AG09309 (cell line): ENCODE data around the gene GTPBP4.

ENCODE experiments used
- DNase-seq: peaks from one replicate; pipeline ENCODE4 v3.0.0-alpha.2; 2010; ENCODE audit warnings: low read depth
- H3K4me3 ChIP-seq: 2 replicates; pipeline ENCODE4 v1.5.1; 2011; ENCODE audit warnings: mild to moderate bottlenecking, low read depth, low read length, moderate library complexity; ENCODE audit not compliant: control insufficient read depth
- CTCF ChIP-seq: IDR thresholded peaks from 2 replicates; pipeline ENCODE4 v1.5.1; 2011; ENCODE audit warnings: mild to moderate bottlenecking, low read depth, low read length, inconsistent platforms; ENCODE audit not compliant: insufficient read depth, control insufficient read depth; ENCODE audit errors: missing control alignments

The GTPBP4 gene

GRCh38 chr10:987870-988666 is at the start of gene GTPBP4:
GTPBP4 (plus strand) TSS chr10:988434; CDS start chr10:988480, 46 bp downstream.
- DNase-seq, result peak; percentile 87
- peak within 1 kb of the TSS; percentile 96 for H3K4me3 ChIP-seq
- peak; percentile 7 for TF ChIP-seq CTCF

GRCh38 chr10:938941-939678 is 49.1 kb upstream of the GTPBP4 start:
- no peak for DNase-seq
- H3K4me3 ChIP-seq, result no peak overlapping the region
- TF ChIP-seq CTCF, result no peak

- DNase-seq, result no peak
- H3K4me3 ChIP-seq, result no peak overlapping the region
- no peak for TF ChIP-seq CTCF
Measured at GRCh38 chr10:943334-944033, 44.8 kb upstream of the GTPBP4 start.

DNA sequence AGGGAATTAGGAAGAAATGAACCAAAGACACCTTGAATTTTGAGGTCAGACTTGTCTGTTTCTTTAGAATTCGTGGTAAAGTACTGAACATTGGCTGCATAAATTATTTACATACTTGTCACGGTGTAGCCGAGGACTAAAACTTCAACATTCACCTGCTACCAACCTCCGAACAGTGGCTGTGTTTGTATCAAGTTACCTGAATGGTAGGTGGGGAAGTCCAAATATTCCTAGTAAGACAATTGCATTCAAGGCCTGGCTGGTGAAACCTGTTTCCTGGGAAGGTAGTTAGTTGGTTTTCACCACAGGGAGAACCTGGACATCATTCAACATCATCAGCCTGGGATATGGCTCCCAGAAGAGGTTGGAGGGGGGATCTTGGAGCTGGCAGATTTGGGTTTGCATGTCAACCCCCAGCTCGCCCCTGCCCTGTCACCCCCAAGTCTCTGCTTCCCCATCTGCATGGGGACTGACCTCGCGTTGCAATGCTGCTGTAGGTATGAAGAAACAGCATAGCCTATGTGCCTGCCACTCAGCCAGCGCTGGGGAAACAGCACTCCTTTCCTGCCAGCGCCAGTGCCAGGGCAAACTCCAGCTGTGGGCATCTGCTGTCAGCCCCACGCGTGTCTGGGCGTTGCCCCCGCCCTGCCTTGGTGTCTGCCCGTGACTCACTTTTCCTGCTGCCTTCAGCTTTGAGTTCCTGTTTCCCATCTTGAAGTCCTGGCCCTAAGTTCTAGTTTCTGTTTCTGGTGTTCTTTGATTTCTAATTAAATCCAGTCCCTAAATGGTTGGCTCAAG is 44.0 kb upstream of the GTPBP4 start:
- H3K4me3 ChIP-seq, result peak overlapping the region; percentile 21
- no peak for TF ChIP-seq CTCF
- DNase-seq, result peak; percentile 32

- no peak for TF ChIP-seq CTCF
- no peak for DNase-seq
Measured at GRCh38 chr10:945778-946177, 42.5 kb upstream of the GTPBP4 start.

DNA sequence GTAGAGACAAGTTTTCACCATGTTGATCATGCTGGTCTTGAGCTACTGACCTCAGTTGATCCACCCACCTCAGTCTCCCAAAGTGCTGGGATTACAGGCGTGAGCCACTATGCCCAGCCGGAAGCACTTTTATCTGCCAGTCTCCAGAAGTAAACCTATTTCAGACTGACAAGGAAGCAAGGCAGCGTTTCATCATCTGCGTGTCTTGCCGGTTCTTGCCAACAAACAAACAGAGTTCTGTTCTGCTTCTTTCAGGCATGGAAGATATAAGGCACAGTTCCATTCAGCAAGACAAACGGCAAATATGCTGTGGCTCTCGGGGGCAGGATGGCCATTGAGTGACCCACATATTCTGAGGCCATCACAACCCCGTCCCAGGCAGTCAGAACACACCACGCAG is 41.2 kb upstream of the GTPBP4 start:
- no peak for TF ChIP-seq CTCF
- DNase-seq, result no peak
- no peak overlapping the region for H3K4me3 ChIP-seq

More at GRCh38 chr10:945778-946177, 42.5 kb upstream of the GTPBP4 start:
- no peak overlapping the region for H3K4me3 ChIP-seq
